HepG2 (cell line): ENCODE measurements around the gene STK32C. TPM values are rescaled to one million over a fixed set of nuclear protein-coding genes. Genes with fewer than 3 reads are reported as not detected.

ENCODE experiments used
- MXD4 ChIP-seq: IDR thresholded peaks from 2 replicates; pipeline ENCODE4 v1.6.1; 2016; ENCODE audit warnings: mild to moderate bottlenecking, missing biosample characterization, missing genetic modification reagents
- RAD51 ChIP-seq: fragments of 450-650 bp; IDR thresholded peaks from 2 replicates; pipeline ENCODE4 v1.6.1; 2016; ENCODE audit warnings: borderline replicate concordance
- RCOR2 ChIP-seq: IDR thresholded peaks from 2 replicates; pipeline ENCODE4 v1.6.1; 2016; ENCODE audit warnings: missing biosample characterization, missing genetic modification reagents
- SSRP1 ChIP-seq: IDR thresholded peaks from 2 replicates; pipeline ENCODE4 v1.6.1; 2016; ENCODE audit warnings: control low read depth
- ZBTB40 ChIP-seq, 2 experiments: fragments of 450-650 bp in 1 of 2; sonication (generic) in 1 of 2; formaldehyde crosslinking in 1 of 2; IDR thresholded peaks; 2 replicates each; pipeline versions ENCODE4 v1.6.1 to v1.8.0; 2016 to 2022; ENCODE audit warnings: antibody characterized with exemption in 1 of 2, mild to moderate bottlenecking in 1 of 2, missing genetic modification reagents in 1 of 2
- ZBTB43 ChIP-seq: sonication (generic); formaldehyde crosslinking; conservative IDR thresholded peaks from 2 replicates; pipeline ENCODE4 v1.4.0; 2020; ENCODE audit warnings: missing genetic modification reagents
- ZEB1 ChIP-seq: IDR thresholded peaks from 2 replicates; pipeline ENCODE4 v1.6.1; 2012; ENCODE audit warnings: mild to moderate bottlenecking, low read depth, inconsistent platforms; ENCODE audit not compliant: insufficient replicate concordance
- ZNF367 ChIP-seq: sonication (generic); formaldehyde crosslinking; IDR thresholded peaks from 2 replicates; pipeline ENCODE4 v1.4.0; 2020; ENCODE audit warnings: missing genetic modification reagents, borderline replicate concordance
- ZNF383 ChIP-seq: sonication (generic); formaldehyde crosslinking; IDR thresholded peaks from 2 replicates; pipeline ENCODE4 v1.4.0; 2020; ENCODE audit warnings: missing genetic modification reagents, mild to moderate bottlenecking, borderline replicate concordance
- ZNF512B ChIP-seq: sonication (generic); formaldehyde crosslinking; IDR thresholded peaks from 2 replicates; pipeline ENCODE4 v1.5.1; 2020; ENCODE audit warnings: missing genetic modification reagents, mild to moderate bottlenecking, borderline replicate concordance
- ZNF687 ChIP-seq: sonication (generic); formaldehyde crosslinking; IDR thresholded peaks from 2 replicates; pipeline ENCODE4 v1.5.1; 2020; ENCODE audit warnings: mild to moderate bottlenecking, missing genetic modification reagents, moderate library complexity
- ZNF83 ChIP-seq: sonication (generic); formaldehyde crosslinking; IDR thresholded peaks from 2 replicates; pipeline ENCODE4 v1.4.0; 2020; ENCODE audit warnings: missing genetic modification reagents, mild to moderate bottlenecking, borderline replicate concordance
- polyA plus RNA-seq, 8 experiments: library from polyadenylated mRNA; depleted of rRNA in 3 of 8; stranded (reverse) in 7 of 8; unstranded in 1 of 8; fragments of >200 nt; fragmentation: Illumina TruSeq in 4 of 8; extraction: Trizol in 4 of 8; gene quantifications; 2 replicates each; pipeline versions ENCODE4 v1.2.1 to v1.2.3, GENCODE V29; 2011 to 2016; ENCODE audit warnings: low read depth in 4 of 8, missing spikeins in 1 of 8, mixed read lengths in 1 of 8; ENCODE audit not compliant: insufficient read depth in 1 of 8
- total RNA-seq, 5 experiments: library from RNA; depleted of rRNA; stranded (reverse); fragments of >200 nt; fragmentation: Illumina TruSeq; extraction: Trizol; gene quantifications; 2 replicates each; pipeline ENCODE4 v1.2.3, GENCODE V29; 2016; ENCODE audit warnings: low read depth in 1 of 5

STK32C gene
- total and polyA plus RNA-seq, 2 of the 13 experiments (the other 11 are each of a cell fraction or from before 2014, with no cell fraction given): 10.9 to 19.4 TPM

- TF ChIP-seq ZBTB40 (IDR thresholded peaks at IDR 0.05): no peak
- TF ChIP-seq ZBTB40 (CRISPR knock-in tag; IDR thresholded peaks at IDR 0.05): peak; percentile 50; the same call in 1 of the 2 replicates
- no peak for TF ChIP-seq ZNF383 (CRISPR knock-in tag)
- TF ChIP-seq RCOR2 (CRISPR knock-in tag): 0 out of 2 replicates have a peak, but pooled peaks have one; percentile 41
- peak; percentile 36 for TF ChIP-seq ZEB1
- no peak for TF ChIP-seq MXD4 (CRISPR knock-in tag)
- no peak for TF ChIP-seq RAD51
- no peak for TF ChIP-seq ZNF687 (CRISPR knock-in tag)
- TF ChIP-seq SSRP1 (CRISPR knock-in tag): no peak
- TF ChIP-seq ZNF83 (CRISPR knock-in tag): no peak
- TF ChIP-seq ZBTB43 (CRISPR knock-in tag): peak; percentile 69; the same call in 1 of the 2 replicates
- TF ChIP-seq ZNF512B (CRISPR knock-in tag): no peak
- no peak for TF ChIP-seq ZNF367 (CRISPR knock-in tag)
These were observed 124.7 kb downstream of the STK32C start (continued) for GRCh38 chr10:132183046-132183445.
